GM12873 (cell line): Measurements from ENCODE around the gene VGF.

ENCODE experiments used
- TF ChIP-seq, protein P1 (sequence below): IDR thresholded peaks from 2 replicates; pipeline ENCODE4 v1.5.1; 2012; ENCODE audit warnings: low read depth, mild to moderate bottlenecking, moderate library complexity, low read length, control low read depth; ENCODE audit not compliant: insufficient read depth; ENCODE audit errors: missing control alignments

VGF gene

DNA sequence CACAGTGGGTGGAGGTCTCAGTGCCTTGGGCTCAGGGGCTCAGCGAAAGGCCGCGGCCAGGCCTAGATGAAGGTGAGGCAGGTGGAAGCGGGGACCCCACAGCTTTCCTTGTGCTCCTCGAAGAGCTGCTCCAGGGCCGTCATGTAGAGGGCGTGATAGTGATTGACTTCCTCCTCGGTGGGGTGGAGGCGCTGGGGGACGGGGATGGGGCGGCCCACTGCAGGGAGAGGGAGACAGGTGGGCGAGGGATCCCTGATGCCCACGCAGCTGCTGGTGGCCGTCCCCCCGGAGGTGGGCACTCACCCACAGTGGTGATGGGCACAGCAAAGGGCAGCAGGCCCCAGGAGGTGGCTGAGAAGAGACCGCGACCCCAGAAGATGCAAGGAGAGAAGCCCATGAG, 30.5 kb upstream of the VGF start:
- TF ChIP-seq, protein P1, sequence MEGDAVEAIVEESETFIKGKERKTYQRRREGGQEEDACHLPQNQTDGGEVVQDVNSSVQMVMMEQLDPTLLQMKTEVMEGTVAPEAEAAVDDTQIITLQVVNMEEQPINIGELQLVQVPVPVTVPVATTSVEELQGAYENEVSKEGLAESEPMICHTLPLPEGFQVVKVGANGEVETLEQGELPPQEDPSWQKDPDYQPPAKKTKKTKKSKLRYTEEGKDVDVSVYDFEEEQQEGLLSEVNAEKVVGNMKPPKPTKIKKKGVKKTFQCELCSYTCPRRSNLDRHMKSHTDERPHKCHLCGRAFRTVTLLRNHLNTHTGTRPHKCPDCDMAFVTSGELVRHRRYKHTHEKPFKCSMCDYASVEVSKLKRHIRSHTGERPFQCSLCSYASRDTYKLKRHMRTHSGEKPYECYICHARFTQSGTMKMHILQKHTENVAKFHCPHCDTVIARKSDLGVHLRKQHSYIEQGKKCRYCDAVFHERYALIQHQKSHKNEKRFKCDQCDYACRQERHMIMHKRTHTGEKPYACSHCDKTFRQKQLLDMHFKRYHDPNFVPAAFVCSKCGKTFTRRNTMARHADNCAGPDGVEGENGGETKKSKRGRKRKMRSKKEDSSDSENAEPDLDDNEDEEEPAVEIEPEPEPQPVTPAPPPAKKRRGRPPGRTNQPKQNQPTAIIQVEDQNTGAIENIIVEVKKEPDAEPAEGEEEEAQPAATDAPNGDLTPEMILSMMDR = no peak

DNA sequence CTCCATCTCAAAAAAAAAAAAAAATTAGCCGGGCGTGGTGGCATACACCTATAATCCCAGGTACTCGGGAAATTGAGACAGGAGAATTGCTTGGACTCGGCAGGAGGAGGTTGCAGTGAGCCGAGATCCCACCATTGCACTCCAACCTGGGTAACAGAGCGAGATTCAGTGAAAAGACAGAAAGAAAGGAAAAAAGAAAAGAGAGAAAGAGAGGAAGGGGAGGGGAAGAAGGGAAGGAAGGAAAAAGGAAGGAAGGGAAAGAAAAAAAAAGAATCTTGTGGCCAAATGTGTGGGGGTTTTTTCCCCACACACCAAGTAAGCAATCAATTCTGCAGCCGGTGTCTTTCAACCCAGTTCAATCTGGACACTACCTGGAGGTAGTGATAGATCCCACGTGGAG, 23.7 kb upstream of the VGF start:
- TF ChIP-seq, protein P1 = no peak

DNA sequence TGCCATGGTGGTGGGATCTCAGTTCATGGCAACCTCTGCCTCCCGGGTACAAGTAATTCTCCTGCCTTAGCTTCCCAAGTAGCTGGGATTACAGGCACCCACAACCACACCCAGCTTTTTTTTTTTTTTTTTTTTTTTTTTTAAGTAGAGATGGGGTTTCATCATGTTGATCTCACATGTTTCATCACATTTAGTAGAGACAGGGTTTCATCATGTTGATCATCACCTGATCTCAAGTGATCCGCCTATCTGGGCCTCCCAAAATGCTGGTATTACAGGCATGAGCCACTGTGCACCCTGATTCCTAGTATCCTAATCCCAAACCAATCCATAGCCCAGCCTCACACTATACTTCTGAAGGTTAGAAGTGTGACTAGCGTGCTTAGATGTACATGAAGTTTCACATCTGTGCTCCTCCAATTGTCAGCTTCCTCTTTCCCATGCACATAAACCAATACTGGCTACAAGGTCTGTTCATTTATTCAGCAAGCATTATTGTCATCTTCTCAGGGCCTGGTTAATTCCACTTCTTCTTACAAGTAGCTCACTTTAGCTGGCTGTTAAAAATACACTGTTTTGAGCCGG, 21.6 kb upstream of the VGF start:
- TF ChIP-seq, protein P1 = no peak

DNA sequence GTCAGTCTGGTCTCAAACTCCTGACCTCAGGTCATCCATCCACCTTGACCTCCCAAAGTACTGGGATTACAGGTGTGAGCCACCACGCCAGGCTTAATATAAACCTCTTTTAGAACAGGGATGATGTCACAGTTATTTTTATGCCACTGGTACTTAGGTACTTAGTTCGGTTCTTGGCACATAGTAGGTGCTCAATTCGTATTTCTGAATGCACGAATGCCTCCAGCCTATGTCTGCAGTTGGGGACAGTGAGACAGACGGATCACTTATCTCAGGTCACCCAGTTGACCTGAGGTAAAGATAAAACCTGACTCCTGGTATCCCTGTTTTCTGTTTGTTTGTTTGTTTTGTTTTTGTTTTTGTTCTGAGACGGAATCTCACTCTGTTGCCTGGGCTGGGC, 20.8 kb upstream of the VGF start:
- TF ChIP-seq, protein P1 = no peak

DNA sequence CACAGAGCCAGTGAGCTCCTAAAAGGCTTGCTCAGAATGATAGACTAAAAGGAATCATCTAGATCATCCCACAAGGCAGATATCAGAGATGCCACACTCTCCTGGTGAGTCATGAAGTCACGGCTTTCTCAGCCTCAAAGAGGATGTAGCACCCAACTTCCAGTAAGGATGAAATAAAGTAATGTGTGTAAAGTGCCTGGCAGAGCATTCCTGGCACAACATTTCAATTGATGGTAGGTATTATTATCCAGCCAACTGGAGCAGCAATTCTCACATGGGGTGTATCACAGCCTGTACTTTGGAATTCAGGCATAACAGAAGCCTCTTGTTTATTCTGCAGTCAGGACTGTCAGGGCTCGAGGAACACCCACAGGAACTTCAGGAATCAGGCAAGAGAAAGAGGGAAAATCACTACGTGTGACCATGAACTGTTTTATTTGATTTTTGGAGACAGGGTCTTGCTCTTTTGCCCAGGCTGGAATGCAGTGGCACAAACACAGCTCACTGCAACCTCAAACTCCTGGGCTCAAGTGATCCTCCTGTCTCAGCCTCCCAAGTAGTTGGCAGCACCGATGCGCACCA, 20.0 kb upstream of the VGF start:
- TF ChIP-seq, protein P1 = no peak

DNA sequence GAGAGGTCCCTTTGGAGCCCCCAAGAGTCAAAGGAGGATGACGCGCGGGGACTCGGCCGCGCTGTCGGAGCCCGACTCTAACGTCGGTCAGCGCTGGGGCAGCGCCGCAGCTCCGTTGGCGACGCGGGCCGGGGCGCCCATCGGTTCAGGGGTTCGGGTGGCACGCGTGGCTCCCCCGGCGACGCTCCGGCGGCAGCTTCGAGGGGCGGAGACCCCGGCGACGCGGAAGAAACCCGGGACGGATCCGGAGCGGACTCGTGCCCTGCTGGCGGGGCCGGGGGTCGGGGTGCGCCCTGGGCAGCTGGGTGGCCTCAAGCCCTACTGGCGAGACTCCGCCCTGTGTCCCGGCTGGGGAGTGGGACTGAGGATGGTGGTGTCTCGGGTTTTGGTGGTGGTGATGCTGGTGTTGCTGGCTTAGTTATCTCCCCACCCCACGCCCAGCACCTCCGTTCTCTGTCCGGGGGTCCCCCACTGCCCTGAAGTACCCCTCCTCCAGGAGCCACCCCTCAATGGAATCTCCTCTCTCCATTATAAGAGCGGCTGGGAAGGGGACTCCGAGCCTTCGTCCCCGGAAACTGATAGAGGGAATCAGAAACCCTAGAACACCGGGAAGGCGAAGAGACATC, 14.9 kb upstream of the VGF start, which contains the start of gene NAT16:
Gene NAT16, minus strand, starts transcription at position 164 of the 626 bp plus-strand sequence. CDS start 5,486 bp downstream, outside the sequence.
- TF ChIP-seq, protein P1 = no peak

DNA sequence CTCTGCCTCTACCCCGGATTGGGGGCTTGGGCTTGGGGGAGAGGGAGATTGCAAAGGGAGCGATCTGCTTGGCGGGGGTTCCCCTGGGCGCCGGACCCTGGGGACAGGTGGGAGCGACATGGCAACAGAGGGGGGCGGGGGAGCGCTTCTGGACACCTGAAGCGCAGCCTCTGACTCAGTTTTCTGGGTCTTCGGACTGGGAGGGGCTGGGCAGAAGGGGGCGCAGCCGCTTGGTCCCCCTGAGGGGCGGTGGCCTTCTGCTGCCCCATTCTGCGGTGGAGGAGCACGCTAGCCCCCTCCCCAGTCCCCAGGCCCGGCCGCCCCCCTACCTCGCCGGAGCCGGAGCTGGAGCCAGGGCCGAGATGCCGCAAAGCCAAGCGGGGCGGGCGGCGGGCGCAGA, 14.3 kb upstream of the VGF start:
- TF ChIP-seq, protein P1 = no peak
